Hematopoietic multipotent progenitor cell treated with erythropoietin and hydrocortisone succinate and interleukin-3 and kit ligand, for 8 days (in vitro differentiated cells): ENCODE results near the gene MRM1.
"Not testable (repeated sequence)": the region's sequence is repeated elsewhere in the genome, so short reads cannot be mapped to it uniquely, and the experiment has no call there.

Experiments used
- DNase-seq: peaks from one replicate; pipeline ENCODE4 v3.0.0-alpha.2; 2015

MRM1 gene

GRCh38 chr17:36602030-36602748 lies 806 bp downstream of the MRM1 start:
- DNase-seq, result peak; percentile 38

GRCh38 chr17:36602924-36603384 lies 1.6 kb downstream of the MRM1 start:
- peak; percentile 87 for DNase-seq

- not testable (repeated sequence) for DNase-seq
These were observed 3.6 kb downstream of the MRM1 start for GRCh38 chr17:36605028-36605427.

- DNase-seq, result no peak
These were observed 6.9 kb downstream of the MRM1 start for GRCh38 chr17:36608280-36608679.

GRCh38 chr17:36608794-36609497 lies 7.6 kb downstream of the MRM1 start:
- DNase-seq, result peak; percentile 67

GRCh38 chr17:36609498-36609862 lies 8.1 kb downstream of the MRM1 start:
- DNase-seq, result no peak

GRCh38 chr17:36610474-36610873 lies 9.1 kb downstream of the MRM1 start:
- DNase-seq, result peak; percentile 56

GRCh38 chr17:36611345-36612072 lies 10.1 kb downstream of the MRM1 start:
- DNase-seq, result no peak

GRCh38 chr17:36612323-36612722 lies 10.9 kb downstream of the MRM1 start:
- DNase-seq, result no peak

- DNase-seq, result no peak
These were observed 11.8 kb downstream of the MRM1 start for GRCh38 chr17:36613155-36613554.

GRCh38 chr17:36614081-36614480 lies 12.7 kb downstream of the MRM1 start:
- DNase-seq, result no peak

GRCh38 chr17:36614933-36615332 lies 13.6 kb downstream of the MRM1 start:
- DNase-seq, result no peak

GRCh38 chr17:36616061-36617029 lies 15.0 kb downstream of the MRM1 start:
- no peak for DNase-seq

GRCh38 chr17:36617773-36618172 lies 16.4 kb downstream of the MRM1 start:
- DNase-seq, result no peak

GRCh38 chr17:36623281-36623680 lies 21.9 kb downstream of the MRM1 start:
- peak; percentile 14 for DNase-seq

GRCh38 chr17:36625188-36625587 lies 23.8 kb downstream of the MRM1 start:
- no peak for DNase-seq

GRCh38 chr17:36627101-36627500 lies 25.7 kb downstream of the MRM1 start:
- no peak for DNase-seq

- DNase-seq, result no peak
These were observed 27.2 kb downstream of the MRM1 start for GRCh38 chr17:36628576-36628975.

GRCh38 chr17:36629252-36629847 lies 28.0 kb downstream of the MRM1 start:
- peak; percentile 82 for DNase-seq

- no peak for DNase-seq
These were observed 28.7 kb downstream of the MRM1 start for GRCh38 chr17:36629970-36630502.

- peak; percentile 41 for DNase-seq
These were observed 29.6 kb downstream of the MRM1 start for GRCh38 chr17:36631022-36631421.
